PC-3 (cell line): ENCODE measurements around the gene CRYGB.

Experiments used
- EZH2phosphoT487 ChIP-seq: fragments of 300-600 bp; sonication (generic); IDR thresholded peaks from 2 replicates; pipeline ENCODE4 v1.6.1; 2018; ENCODE audit warnings: mild to moderate bottlenecking, antibody characterized with exemption, low read length, borderline replicate concordance
- TF ChIP-seq, protein P1 (sequence below): fragments of 300-600 bp; sonication (generic); conservative IDR thresholded peaks from 2 replicates; pipeline ENCODE4 v1.5.1; 2017; ENCODE audit warnings: antibody characterized with exemption, low read depth, mild to moderate bottlenecking, low read length

DNA sequence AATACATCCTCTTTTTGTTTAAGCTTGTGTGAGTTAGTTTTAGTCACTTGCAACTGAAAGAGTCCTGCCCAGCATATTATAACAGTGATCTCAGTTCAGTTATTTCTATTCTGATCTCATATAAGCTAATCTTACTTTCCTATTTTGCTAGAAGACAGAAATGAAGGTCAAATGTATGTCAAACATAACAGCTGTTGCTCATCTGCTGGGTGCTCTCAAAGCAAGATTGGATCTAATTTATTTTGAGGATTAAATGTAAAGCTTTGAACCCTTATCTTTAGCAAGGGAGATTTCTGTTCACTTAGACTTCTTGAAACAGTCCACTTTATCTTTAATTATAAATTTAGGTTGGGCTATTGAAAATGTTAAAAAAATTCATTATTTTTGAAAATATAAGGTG, 52.8 kb downstream of the CRYGB start:
- TF ChIP-seq, protein P1, sequence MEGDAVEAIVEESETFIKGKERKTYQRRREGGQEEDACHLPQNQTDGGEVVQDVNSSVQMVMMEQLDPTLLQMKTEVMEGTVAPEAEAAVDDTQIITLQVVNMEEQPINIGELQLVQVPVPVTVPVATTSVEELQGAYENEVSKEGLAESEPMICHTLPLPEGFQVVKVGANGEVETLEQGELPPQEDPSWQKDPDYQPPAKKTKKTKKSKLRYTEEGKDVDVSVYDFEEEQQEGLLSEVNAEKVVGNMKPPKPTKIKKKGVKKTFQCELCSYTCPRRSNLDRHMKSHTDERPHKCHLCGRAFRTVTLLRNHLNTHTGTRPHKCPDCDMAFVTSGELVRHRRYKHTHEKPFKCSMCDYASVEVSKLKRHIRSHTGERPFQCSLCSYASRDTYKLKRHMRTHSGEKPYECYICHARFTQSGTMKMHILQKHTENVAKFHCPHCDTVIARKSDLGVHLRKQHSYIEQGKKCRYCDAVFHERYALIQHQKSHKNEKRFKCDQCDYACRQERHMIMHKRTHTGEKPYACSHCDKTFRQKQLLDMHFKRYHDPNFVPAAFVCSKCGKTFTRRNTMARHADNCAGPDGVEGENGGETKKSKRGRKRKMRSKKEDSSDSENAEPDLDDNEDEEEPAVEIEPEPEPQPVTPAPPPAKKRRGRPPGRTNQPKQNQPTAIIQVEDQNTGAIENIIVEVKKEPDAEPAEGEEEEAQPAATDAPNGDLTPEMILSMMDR, result no peak
- TF ChIP-seq EZH2phosphoT487, result no peak
